Thyroid gland (tissue), 4 donors: ENCODE measurements around the gene PHB1.

ENCODE experiments used
- CTCF ChIP-seq, 6 experiments: fragments of 200-600 bp in 3 of 6; fragments of 450-650 bp in 3 of 6; sonication (generic) in 3 of 6; IDR thresholded peaks; one replicate each; pipeline ENCODE4 v1.5.1; 2016 to 2019; ENCODE audit warnings: antibody characterized with exemption in 6 of 6, mild to moderate bottlenecking in 2 of 6, inconsistent platforms in 1 of 6, moderate library complexity in 1 of 6
- POLR2A ChIP-seq, 2 donors: fragments of 450-650 bp; IDR thresholded peaks; one replicate each; pipeline ENCODE4 v1.6.1; 2017; ENCODE audit warnings: antibody characterized with exemption in 2 of 2, mild to moderate bottlenecking in 2 of 2, moderate library complexity in 1 of 2

- TF ChIP-seq CTCF (IDR thresholded peaks at IDR 0.05) (no peak), POLR2A (IDR thresholded peaks at IDR 0.05) (no peak)
These were observed 45.6 kb downstream of the PHB1 start for GRCh38 chr17:49369089-49369488.
